Measurements from ENCODE around the gene SGSM2.

The SGSM2 gene

DNA sequence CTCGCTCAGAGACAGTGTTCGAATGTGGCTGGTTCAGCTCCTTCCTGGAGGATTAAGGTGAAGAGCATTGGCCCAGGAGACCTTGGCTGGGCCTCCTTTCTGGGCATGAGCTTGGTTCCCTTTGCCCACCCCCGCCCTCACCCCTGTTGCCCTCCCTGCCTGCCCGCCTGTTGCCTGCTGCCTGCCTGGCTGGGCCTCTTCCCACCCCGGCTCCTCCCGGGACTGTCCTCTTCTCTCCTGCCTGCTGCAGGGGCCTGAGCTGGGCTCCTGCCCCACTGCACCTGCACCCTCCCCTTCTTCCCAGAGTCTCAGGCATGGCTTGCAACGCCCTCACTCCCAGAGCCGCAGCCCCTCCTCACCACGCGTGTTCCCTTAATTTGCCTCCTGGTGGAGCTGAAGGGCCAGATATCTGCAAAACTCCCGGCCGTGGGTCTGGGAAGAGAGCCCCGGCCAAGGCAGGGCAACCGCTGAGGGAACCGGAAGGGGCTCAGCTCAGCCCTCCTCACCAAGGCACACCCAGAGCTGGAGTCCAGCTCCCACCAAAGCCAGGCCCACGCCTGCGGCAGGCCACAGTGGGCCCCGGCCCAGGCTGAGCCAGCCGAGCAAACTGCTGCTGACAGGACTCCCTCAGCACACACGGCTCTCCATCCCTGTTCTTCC is 32.4 kb downstream of the SGSM2 start:
- DNase-seq, result no peak

DNA sequence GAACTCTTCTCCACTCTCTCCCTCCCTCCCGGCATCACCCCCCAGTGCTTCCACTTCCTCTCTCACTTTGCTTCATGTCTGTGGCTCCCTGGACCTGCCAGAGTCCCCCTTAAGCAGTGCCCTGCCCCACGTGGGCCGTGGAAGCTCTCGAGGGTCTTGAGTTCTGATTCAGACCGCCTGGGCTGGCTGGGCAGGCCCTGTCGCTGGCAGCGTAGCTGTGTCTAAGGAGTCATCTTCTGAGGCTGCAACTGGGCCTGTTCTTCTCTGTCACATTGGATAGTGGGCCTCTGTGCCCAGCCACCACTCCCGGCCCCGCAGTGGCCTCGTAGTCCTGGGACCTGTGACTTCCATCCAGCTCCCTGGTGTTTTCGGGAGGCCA is 32.9 kb downstream of the SGSM2 start:
- no peak for DNase-seq

- DNase-seq, result no peak
Measured at GRCh38 chr17:2371183-2372130, 34.2 kb downstream of the SGSM2 start.

GRCh38 chr17:2372180-2372579 is 34.9 kb downstream of the SGSM2 start:
- no peak for DNase-seq

DNA sequence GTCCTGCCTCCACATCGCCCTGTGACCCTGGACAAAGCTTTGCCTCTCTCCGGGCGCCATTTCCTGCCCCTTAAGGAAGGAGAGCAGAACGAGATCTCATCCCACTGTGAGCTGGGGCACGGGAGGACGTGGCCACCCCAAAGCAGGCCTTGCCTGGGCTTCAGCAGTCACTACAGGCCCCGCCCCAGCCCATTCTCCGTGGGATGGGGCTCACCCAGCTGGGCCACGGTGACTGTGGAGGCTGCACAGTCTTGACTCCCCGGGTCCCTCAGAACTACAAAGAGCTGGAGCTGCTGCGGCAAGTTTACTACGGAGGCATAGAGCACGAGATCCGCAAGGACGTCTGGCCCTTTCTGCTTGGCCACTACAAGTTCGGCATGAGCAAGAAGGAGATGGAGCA is 35.4 kb downstream of the SGSM2 start:
- DNase-seq, result no peak

DNA sequence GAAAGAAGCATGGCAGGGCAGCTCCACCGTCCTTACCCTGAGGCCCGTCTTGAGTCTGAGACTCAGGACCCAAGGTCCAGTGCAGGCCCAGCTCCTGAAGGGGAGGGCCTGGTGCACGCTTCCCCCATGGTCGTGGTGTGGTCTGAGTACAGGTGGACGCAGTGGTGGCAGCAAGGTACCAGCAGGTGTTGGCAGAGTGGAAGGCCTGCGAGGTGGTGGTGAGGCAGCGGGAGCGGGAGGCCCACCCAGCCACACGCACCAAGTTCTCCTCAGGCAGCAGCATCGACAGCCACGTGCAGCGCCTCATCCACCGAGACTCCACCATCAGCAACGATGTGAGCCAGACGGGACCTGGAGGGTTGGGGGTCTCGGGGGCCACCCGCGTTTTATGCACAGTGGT is 35.9 kb downstream of the SGSM2 start:
- no peak for DNase-seq

- no peak for DNase-seq
Measured at GRCh38 chr17:2374549-2375285, 37.4 kb downstream of the SGSM2 start.

GRCh38 chr17:2375406-2375805 is 38.1 kb downstream of the SGSM2 start:
- no peak for DNase-seq

DNA sequence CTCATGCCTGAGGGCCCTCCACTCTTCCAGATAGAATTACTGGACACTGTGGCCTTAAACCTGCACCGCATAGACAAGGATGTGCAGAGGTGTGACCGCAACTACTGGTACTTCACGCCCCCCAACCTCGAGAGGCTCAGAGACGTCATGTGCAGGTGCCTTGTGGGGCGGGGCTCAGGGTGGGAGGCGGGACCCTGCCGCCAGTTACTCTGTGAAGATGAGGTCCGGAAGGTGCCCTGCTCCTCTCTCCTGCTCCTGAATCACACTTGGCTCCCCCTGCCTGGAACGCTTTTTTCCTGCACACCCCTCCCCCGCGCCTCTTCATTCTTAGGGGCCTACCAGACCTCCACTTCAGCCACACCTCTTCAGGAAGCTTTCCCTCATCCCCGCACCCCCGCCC is 38.8 kb downstream of the SGSM2 start:
- DNase-seq, result no peak

GRCh38 chr17:2377659-2378058 is 40.4 kb downstream of the SGSM2 start:
- DNase-seq, result no peak

GRCh38 chr17:2378905-2379304 is 41.6 kb downstream of the SGSM2 start:
- no peak for DNase-seq

- no peak for DNase-seq
Measured at GRCh38 chr17:2379489-2380225, 42.4 kb downstream of the SGSM2 start.

DNA sequence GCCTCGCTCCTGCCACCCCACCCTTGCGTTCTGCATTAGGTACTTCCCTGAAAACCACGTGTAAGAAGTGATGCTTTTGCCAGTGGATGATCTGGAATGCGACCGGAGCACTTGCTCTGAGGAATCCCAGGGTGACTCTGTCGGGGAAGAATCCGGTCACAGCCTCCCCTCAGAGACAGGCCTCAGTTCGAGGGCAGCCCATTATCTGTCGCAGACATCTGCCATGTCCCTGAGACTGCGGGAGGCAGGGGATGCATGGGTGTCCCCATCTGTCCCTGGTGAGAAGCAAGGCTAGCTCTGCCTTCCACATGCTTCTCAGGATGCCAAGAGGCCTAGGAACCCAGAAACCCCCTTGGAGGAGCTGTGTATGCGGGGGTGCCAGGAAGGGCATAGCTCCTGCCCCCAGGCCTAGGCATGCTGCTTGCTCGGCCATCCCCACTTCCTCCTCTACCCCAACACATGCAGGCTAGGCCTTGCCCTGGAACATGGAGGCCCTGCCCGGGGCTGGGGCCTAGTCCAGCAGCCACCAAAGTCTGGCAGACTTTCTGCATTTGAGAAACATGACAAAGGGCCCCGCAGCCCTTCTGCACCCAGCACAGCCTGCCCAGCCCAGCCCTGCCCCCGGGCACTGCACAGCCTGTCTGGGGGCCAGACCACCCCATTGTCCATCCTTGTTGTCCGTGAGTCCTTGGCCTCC is 43.1 kb downstream of the SGSM2 start:
- DNase-seq, result no peak

DNA sequence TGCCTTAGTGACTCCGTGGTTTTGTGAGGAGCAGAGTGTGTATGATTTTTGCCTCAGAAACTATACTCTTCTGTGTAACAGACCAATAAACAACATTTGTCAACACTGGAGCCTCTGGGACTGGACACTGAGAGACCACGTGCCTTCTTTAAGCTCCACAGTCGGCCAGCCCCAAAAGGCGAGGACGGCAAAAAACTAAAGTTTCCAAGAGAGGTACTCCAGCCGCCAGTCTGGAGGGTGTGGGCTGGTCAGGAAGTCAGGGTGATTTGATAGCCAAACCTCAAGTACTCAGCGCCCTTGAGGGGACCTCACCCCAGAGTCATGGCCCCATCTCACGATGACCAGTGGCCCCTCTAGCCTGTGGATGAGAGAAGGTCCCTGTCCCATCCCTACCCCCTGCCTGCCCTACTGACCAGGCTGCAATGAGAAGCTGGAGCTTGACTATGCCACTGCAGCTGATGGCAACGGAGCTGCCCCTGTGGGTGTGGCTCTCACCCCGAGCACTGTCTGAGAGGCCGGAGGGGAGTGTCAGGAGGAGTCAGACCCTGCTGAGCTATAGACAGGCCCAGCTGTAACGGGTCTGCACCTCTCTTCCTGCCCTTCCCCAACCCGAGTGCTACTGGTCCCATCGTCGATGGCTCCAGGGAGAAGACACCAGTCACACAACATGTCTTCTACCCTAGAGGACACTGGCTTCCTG is 43.8 kb downstream of the SGSM2 start:
- DNase-seq, result no peak

GRCh38 chr17:2383628-2384167 is 46.4 kb downstream of the SGSM2 start:
- DNase-seq, result no peak

- no peak for DNase-seq
Measured at GRCh38 chr17:2384439-2385127, 47.3 kb downstream of the SGSM2 start.

DNA sequence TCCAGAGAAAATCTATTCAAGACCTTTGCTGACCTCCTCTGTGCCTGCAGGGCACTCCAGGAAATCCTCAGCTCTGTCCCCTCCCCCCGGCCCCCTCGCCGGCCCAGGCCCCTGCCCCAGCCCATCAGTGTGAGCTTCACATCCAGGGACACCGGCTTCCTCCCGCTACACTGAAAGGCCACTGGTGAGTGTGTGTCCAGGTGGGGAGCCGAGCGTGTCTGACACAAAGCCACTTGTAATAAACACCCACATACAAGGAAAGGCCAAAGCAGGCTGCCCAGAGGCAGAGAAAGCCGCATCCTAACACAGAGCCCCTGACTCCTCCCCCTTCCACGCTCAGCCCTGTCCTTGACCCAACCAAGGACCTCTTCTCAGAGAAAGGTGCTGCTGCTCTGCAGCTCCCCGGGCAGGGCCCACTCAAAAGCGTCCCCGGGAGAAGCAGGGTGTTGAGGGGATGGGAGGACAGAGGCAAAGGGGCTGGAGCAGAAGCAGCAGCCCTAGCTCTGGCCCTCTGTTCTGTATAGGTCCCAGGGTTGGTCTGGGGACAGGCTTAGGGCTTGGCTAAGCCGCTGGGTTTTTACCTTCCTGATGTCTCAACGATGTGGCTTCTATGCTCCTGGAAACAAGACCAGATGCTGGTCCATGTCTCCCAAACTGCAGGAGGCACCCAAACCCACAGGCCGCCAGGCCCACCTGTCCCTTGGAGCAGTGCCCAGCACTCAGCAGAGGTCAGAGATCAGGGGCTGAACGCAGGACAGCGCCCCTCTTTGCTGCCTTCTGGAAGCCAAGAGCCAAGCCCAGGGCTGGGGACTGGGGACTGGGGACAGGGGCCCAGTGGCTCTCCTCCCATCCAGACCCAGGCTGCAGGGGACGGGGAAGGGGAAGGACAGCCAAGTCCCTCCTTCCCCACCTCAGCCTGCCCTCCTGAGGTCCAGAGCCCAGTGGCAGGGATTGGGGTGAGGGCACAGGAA is 48.2 kb downstream of the SGSM2 start:
- no peak for DNase-seq

DNA sequence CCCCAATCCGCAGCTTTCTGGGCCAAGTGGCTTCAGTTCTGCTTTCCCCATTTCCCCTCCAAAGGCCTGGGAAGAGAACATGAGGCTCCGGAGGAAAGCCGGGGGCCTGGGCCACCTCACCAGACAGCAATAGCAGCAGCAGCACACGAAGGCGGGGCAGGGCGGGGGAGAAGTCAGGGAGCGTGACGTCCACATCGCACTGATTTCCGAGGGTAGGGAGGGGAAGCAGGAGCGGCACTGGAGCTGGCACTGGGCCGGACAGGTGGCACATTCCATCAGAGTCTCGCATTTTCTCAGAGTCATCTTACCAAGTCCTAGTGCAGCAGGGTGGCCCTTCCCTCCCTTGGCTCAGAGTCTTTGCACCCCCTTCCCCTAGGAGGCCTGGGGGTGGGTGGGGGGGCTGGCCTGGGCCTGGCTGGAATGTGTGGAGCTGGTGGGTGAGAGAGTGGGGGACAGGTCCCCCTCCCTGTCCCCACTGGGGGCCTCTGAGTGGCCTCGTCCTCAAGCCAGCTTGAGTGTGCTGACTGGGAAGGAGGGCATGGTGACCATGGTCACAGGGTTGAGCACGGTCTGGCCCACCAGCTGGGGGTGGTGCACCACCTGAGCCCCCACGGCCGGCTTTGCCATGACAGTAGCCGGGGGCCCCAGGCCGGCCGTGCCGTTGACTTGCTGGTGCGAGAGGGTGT is 49.2 kb downstream of the SGSM2 start:
- DNase-seq, result no peak

Measured in SW 1271 (cell line).